Adrenal gland (tissue), 12 donors: ENCODE measurements around the gene NT5DC3. TPM values are rescaled to one million over a fixed set of nuclear protein-coding genes. Genes with fewer than 3 reads are reported as not detected.

Source experiments
- DNase-seq, 7 donors: peaks; one replicate each; pipeline ENCODE4 v3.0.0-alpha.2; 2019 to 2020
- H3K27ac ChIP-seq, 5 donors: fragments of 200-600 bp; sonication (generic) in 4 of 5; 1 replicate in 3 of 5; 2 replicates in 2 of 5; pipeline versions ENCODE4 v1.5.1 to v1.8.0; 2016 to 2020; ENCODE audit warnings: mild to moderate bottlenecking in 1 of 5
- H3K27me3 ChIP-seq: fragments of 200-600 bp; 2 replicates; pipeline ENCODE4 v1.8.0; 2021
- H3K36me3 ChIP-seq, 2 donors: fragments of 200-600 bp; replicated peaks in 1 of 2; 1 replicate in 1 of 2; 2 replicates in 1 of 2; pipeline versions ENCODE4 v1.5.1 to v1.8.0; 2018 to 2022
- H3K4me1 ChIP-seq, 2 donors: fragments of 200-600 bp; replicated peaks in 1 of 2; 1 replicate in 1 of 2; 2 replicates in 1 of 2; pipeline versions ENCODE4 v1.5.1 to v1.8.0; 2018 to 2021
- H3K4me3 ChIP-seq, 4 donors: fragments of 200-600 bp; sonication (generic) in 3 of 4; one replicate each; pipeline ENCODE4 v1.5.1; 2016 to 2018
- H3K9me3 ChIP-seq, 3 donors: fragments of 200-600 bp; sonication (generic) in 1 of 3; replicated peaks in 1 of 3; 1 replicate in 2 of 3; 2 replicates in 1 of 3; pipeline versions ENCODE4 v1.5.1 to v1.8.0; 2016 to 2021
- CTCF ChIP-seq, 6 experiments: fragments of 450-650 bp in 4 of 6; fragments of 200-600 bp in 2 of 6; sonication (generic) in 1 of 6; IDR thresholded peaks; 1 replicate in 5 of 6; 2 replicates in 1 of 6; pipeline versions ENCODE4 v1.5.1 to v1.8.0; 2016 to 2021; ENCODE audit warnings: antibody characterized with exemption in 6 of 6, mild to moderate bottlenecking in 2 of 6, moderate library complexity in 1 of 6
- POLR2A ChIP-seq, 2 donors: fragments of 450-650 bp; IDR thresholded peaks; one replicate each; pipeline ENCODE4 v1.6.1; 2017; ENCODE audit warnings: antibody characterized with exemption in 2 of 2, mild to moderate bottlenecking in 2 of 2, moderate library complexity in 1 of 2
- WGBS, 4 donors: extraction: QIAGEN DNeasy Blood & Tissue Kit in 2 of 4; methylation state at CpG; one replicate each; pipeline versions ENCODE4 v1.1.5 to v1.1.7; 2013 to 2017; 5-methylcytosine and 5-hydroxymethylcytosine counted together
- intact Hi-C, 2 donors: fragments of 100-400 bp; cut with DNase I; formaldehyde crosslinking; loops; one replicate each; pipeline versions ENCODE4 v1.14.1 to v1.15.0; 2022 to 2023
- polyA plus RNA-seq, 3 donors: library from polyadenylated mRNA; stranded (reverse); fragments of 200-250 nt in 2 of 3; fragments of 350-450 nt in 1 of 3; fragmentation: Illumina TruSeq in 1 of 3; extraction: RNeasy Lipid Tissue Mini Kit (QIAGEN cat#74804) in 1 of 3; gene quantifications; one replicate each; pipeline ENCODE4 v1.2.3, GENCODE V29; 2013 to 2014
- total RNA-seq, 9 donors: library from RNA; depleted of rRNA in 4 of 9; stranded (reverse); fragments of >200 nt in 4 of 9; fragments of 120-200 nt in 1 of 9; fragmentation: NEBNext Ultra II Directional in 1 of 9; extraction: Animal tissue kit (Norgen Biotek cat#: 25700) in 1 of 9; gene quantifications; one replicate each; pipeline versions ENCODE4 v1.1.0 to v1.2.4, GENCODE V29; 2013 to 2023
- donor health status: healthy with polysubstance abuse.
- donor health status: Bipolar disorder and iron deficiency.
- donor health status: DM: yes; HTN: yes; CAD: no.
- donor health status: DM: no; HTN: no; CAD: no.
- donor health status: DM: no; HTN: no; CAD: no.
- donor health status: DM: yes; HTN: yes; CAD: no.

NT5DC3 gene
- total and polyA plus RNA-seq, 12 donors = 4.1 to 14.9 (median 7.2) TPM

GRCh38 chr12:103778781-103779180, 62.3 kb downstream of the NT5DC3 start:
- TF ChIP-seq CTCF (IDR thresholded peaks at IDR 0.05) (no peak), POLR2A (IDR thresholded peaks at IDR 0.05) (no peak)
- H3K9me3 ChIP-seq = no peaks in the 10 kb centered on the region
- intact Hi-C loops = loop anchor here in 1 of 2 donors (10.0 kb wide), 1 partner anchor 86 kb away; no protein-coding TSS in a partner anchor
- peaks cover 0 to 14% of the 10 kb centered on the region in 2 donors for H3K36me3 ChIP-seq
- no peak for DNase-seq
- no peak overlapping the region for H3K4me3 ChIP-seq
- 82 to 85% (median 84%) methylated on average over 6 of the region's 6 CpGs for WGBS, 4 donors
- no peak overlapping the region for H3K27ac ChIP-seq
- H3K4me1 ChIP-seq = no peaks in the 10 kb centered on the region
- no peaks in the 10 kb centered on the region for H3K27me3 ChIP-seq

- 81 to 90% (median 88%) methylated on average over 10 of the region's 10 CpGs for WGBS, 4 donors
- TF ChIP-seq POLR2A (IDR thresholded peaks at IDR 0.05) (no peak), CTCF (IDR thresholded peaks at IDR 0.05) (no peak)
- Histone ChIP-seq H3K27me3 (no peaks in the 10 kb centered on the region), H3K27ac (no peak overlapping the region), H3K9me3 (no peaks in the 10 kb centered on the region), H3K4me1 (peaks cover 10 to 12% of the 10 kb centered on the region in 2 donors), H3K36me3 (peaks cover 0 to 14% of the 10 kb centered on the region in 2 donors), H3K4me3 (no peak overlapping the region)
- intact Hi-C loops = loop anchor here (5.0 to 10.0 kb wide), 2 partner anchors 90 to 97 kb away; no protein-coding TSS in a partner anchor
- peak in 2 of 7 donors; percentile 60 to 61 for DNase-seq
Observed at GRCh38 chr12:103774977-103775560, 66.0 kb downstream of the NT5DC3 start.

GRCh38 chr12:103773109-103773910, 67.7 kb downstream of the NT5DC3 start:
- H3K36me3 ChIP-seq = peaks cover 0 to 14% of the 10 kb centered on the region in 2 donors
- H3K4me3 ChIP-seq = no peak overlapping the region
- no peak overlapping the region for H3K27ac ChIP-seq
- H3K9me3 ChIP-seq = no peaks in the 10 kb centered on the region
- 58 to 71% (median 62%) methylated on average over 4 of the region's 4 CpGs for WGBS, 4 donors
- TF ChIP-seq POLR2A (IDR thresholded peaks at IDR 0.05) (no peak), CTCF (IDR thresholded peaks at IDR 0.05) (no peak)
- H3K27me3 ChIP-seq = no peaks in the 10 kb centered on the region
- intact Hi-C loops = loop anchor here (5.0 to 10.0 kb wide), 2 partner anchors 91 to 99 kb away; no protein-coding TSS in a partner anchor
- H3K4me1 ChIP-seq = peaks cover 10 to 12% of the 10 kb centered on the region in 2 donors
- DNase-seq = peak in 2 of 7 donors; percentile 32 to 39

- intact Hi-C loops = loop anchor here (5.0 to 10.0 kb wide), 2 partner anchors 92 to 100 kb away; no protein-coding TSS in a partner anchor
- no peak for TF ChIP-seq POLR2A (IDR thresholded peaks at IDR 0.05)
- TF ChIP-seq CTCF (IDR thresholded peaks at IDR 0.05) = no peak
- Histone ChIP-seq H3K4me1 (peaks cover 10 to 12% of the 10 kb centered on the region in 2 donors), H3K27me3 (no peaks in the 10 kb centered on the region), H3K4me3 (no peak overlapping the region), H3K9me3 (no peaks in the 10 kb centered on the region), H3K27ac (no peak overlapping the region), H3K36me3 (peaks cover 0 to 12% of the 10 kb centered on the region in 2 donors)
- 68 to 77% (median 71%) methylated on average over 5 to 7 of the region's 7 CpGs for WGBS, 4 donors
- no peak for DNase-seq
Observed at GRCh38 chr12:103772367-103773108, 68.5 kb downstream of the NT5DC3 start.
